ENCODE results near the gene DEK. TPM values are rescaled to one million over a fixed set of nuclear protein-coding genes. Genes with fewer than 3 reads are reported as not detected.
"Not testable (repeated sequence)": the region's sequence is repeated elsewhere in the genome, so short reads cannot be mapped to it uniquely, and the experiment has no call there.

Gene DEK
- total RNA-seq, 1 experiment from 2014 or later, result 234 TPM

- H3K4me1 ChIP-seq (ENCODE audit: insufficient read depth, low read length, poor library complexity, severe bottlenecking), result no peaks in the 10 kb centered on the region
- no peak overlapping the region for H3K4me3 ChIP-seq (ENCODE audit: low read depth, low read length, poor library complexity, severe bottlenecking)
- BruUV-seq (replicated peaks), result no TSS peak
- no peak overlapping the region for H3K27ac ChIP-seq (ENCODE audit: low read depth, low read length, poor library complexity, severe bottlenecking)
- POLR2A ChIA-PET (ENCODE audit: low non-redundant PET), result no interaction called here
- no peak for DNase-seq (ENCODE audit: low spot score)
- CTCF ChIA-PET, result no interaction called here
- no peaks in the 10 kb centered on the region for H3K27me3 ChIP-seq (replicated peaks; ENCODE audit: insufficient read depth, low read depth, low read length, poor library complexity)
- no peak for TF ChIP-seq EZH2 (IDR thresholded peaks at IDR 0.05; ENCODE audit: borderline replicate concordance, low read depth, low read length, poor library complexity, severe bottlenecking)
- TF ChIP-seq, protein P1, sequence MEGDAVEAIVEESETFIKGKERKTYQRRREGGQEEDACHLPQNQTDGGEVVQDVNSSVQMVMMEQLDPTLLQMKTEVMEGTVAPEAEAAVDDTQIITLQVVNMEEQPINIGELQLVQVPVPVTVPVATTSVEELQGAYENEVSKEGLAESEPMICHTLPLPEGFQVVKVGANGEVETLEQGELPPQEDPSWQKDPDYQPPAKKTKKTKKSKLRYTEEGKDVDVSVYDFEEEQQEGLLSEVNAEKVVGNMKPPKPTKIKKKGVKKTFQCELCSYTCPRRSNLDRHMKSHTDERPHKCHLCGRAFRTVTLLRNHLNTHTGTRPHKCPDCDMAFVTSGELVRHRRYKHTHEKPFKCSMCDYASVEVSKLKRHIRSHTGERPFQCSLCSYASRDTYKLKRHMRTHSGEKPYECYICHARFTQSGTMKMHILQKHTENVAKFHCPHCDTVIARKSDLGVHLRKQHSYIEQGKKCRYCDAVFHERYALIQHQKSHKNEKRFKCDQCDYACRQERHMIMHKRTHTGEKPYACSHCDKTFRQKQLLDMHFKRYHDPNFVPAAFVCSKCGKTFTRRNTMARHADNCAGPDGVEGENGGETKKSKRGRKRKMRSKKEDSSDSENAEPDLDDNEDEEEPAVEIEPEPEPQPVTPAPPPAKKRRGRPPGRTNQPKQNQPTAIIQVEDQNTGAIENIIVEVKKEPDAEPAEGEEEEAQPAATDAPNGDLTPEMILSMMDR (conservative IDR thresholded peaks at IDR 0.05; ENCODE audit: low read depth, low read length), result no peak
- no peaks in the 10 kb centered on the region for H3K36me3 ChIP-seq (ENCODE audit: insufficient read depth, low read length, poor library complexity, severe bottlenecking)
- no peaks in the 10 kb centered on the region for H3K9me3 ChIP-seq (ENCODE audit: low read depth, low read length, poor library complexity, severe bottlenecking)
- intact Hi-C loops (cut with micrococcal nuclease; ENCODE audit: unreplicated experiment), result no loop called here
Measured at GRCh38 chr6:18178960-18179615, 85.2 kb downstream of the DEK start.

- no peaks in the 10 kb centered on the region for H3K4me1 ChIP-seq (ENCODE audit: insufficient read depth, low read length, poor library complexity, severe bottlenecking)
- CTCF ChIA-PET, result no interaction called here
Measured at GRCh38 chr6:18177286-18177965, 86.9 kb downstream of the DEK start.

GRCh38 chr6:18176198-18176597 is 88.1 kb downstream of the DEK start:
- CTCF ChIA-PET; H3K27me3 ChIP-seq (replicated peaks; ENCODE audit: insufficient read depth, low read depth, low read length, poor library complexity); BruUV-seq (replicated peaks); intact Hi-C loops (cut with micrococcal nuclease; ENCODE audit: unreplicated experiment); H3K36me3 ChIP-seq (ENCODE audit: insufficient read depth, low read length, poor library complexity, severe bottlenecking); POLR2A ChIA-PET (ENCODE audit: low non-redundant PET); DNase-seq (ENCODE audit: low spot score); H3K9me3 ChIP-seq (ENCODE audit: low read depth, low read length, poor library complexity, severe bottlenecking); H3K4me3 ChIP-seq (ENCODE audit: low read depth, low read length, poor library complexity, severe bottlenecking); H3K4me1 ChIP-seq (ENCODE audit: insufficient read depth, low read length, poor library complexity, severe bottlenecking); H3K27ac ChIP-seq (ENCODE audit: low read depth, low read length, poor library complexity, severe bottlenecking): not testable (repeated sequence)

More at GRCh38 chr6:18177286-18177965, 86.9 kb downstream of the DEK start:
- no TSS peak for BruUV-seq (replicated peaks)
- no peaks in the 10 kb centered on the region for H3K36me3 ChIP-seq (ENCODE audit: insufficient read depth, low read length, poor library complexity, severe bottlenecking)
- no peak for TF ChIP-seq EZH2 (IDR thresholded peaks at IDR 0.05; ENCODE audit: borderline replicate concordance, low read depth, low read length, poor library complexity, severe bottlenecking)
- TF ChIP-seq, protein P1 (conservative IDR thresholded peaks at IDR 0.05; ENCODE audit: low read depth, low read length), result no peak
- no peaks in the 10 kb centered on the region for H3K9me3 ChIP-seq (ENCODE audit: low read depth, low read length, poor library complexity, severe bottlenecking)
- H3K4me3 ChIP-seq (ENCODE audit: low read depth, low read length, poor library complexity, severe bottlenecking), result no peak overlapping the region
- no peak for DNase-seq (ENCODE audit: low spot score)
- H3K27me3 ChIP-seq (replicated peaks; ENCODE audit: insufficient read depth, low read depth, low read length, poor library complexity), result no peaks in the 10 kb centered on the region
- no peak overlapping the region for H3K27ac ChIP-seq (ENCODE audit: low read depth, low read length, poor library complexity, severe bottlenecking)
- POLR2A ChIA-PET (ENCODE audit: low non-redundant PET), result no interaction called here
- intact Hi-C loops (cut with micrococcal nuclease; ENCODE audit: unreplicated experiment), result no loop called here

Other genes starting within 250 kb of the DEK start
- 3.8 and 4.3 TPM in 2 replicates for gene NHLRC1, start 141.9 kb downstream of the DEK start, total RNA-seq (2021)
- 8.3 and 9.8 TPM in 2 replicates for gene TPMT, start 109.5 kb downstream of the DEK start, total RNA-seq (2021)
- 15.8 and 17.6 TPM in 2 replicates for gene KDM1B, start 109.1 kb downstream of the DEK start, total RNA-seq (2021)
- gene RNF144B, start 122.8 kb upstream of the DEK start, total RNA-seq (2021), result 0.82 and 1.0 TPM in 2 replicates

Data from A673 (cell line).